GM19463 (cell line): ENCODE results near the gene DNAI1.

ENCODE experiments used
- ATAC-seq: cut with Tn5 transposase; IDR thresholded peaks from one replicate; pipeline ENCODE4 v1.9.1; 2021; ENCODE audit warnings: mild to moderate bottlenecking, moderate library complexity; ENCODE audit not compliant: unreplicated experiment

The DNAI1 gene

GRCh38 chr9:34557426-34558321 is 99.1 kb downstream of the DNAI1 start:
- no peak for ATAC-seq

GRCh38 chr9:34558364-34558763 is 99.8 kb downstream of the DNAI1 start:
- ATAC-seq = no peak

GRCh38 chr9:34558919-34559623 is 100.5 kb downstream of the DNAI1 start:
- no peak for ATAC-seq

- ATAC-seq = no peak
These were observed 101.2 kb downstream of the DNAI1 start for GRCh38 chr9:34559624-34560455.

GRCh38 chr9:34560599-34561214 is 102.1 kb downstream of the DNAI1 start:
- ATAC-seq = no peak

- ATAC-seq = no peak
These were observed 103.6 kb downstream of the DNAI1 start for GRCh38 chr9:34562135-34562745.

GRCh38 chr9:34563262-34563661 is 104.7 kb downstream of the DNAI1 start:
- ATAC-seq = no peak

- no peak for ATAC-seq
These were observed 106.0 kb downstream of the DNAI1 start for GRCh38 chr9:34564617-34565016.

- no peak for ATAC-seq
These were observed 107.3 kb downstream of the DNAI1 start for GRCh38 chr9:34565856-34566255.

GRCh38 chr9:34566322-34566721 is 107.7 kb downstream of the DNAI1 start:
- ATAC-seq = no peak

- no peak for ATAC-seq
These were observed 108.4 kb downstream of the DNAI1 start for GRCh38 chr9:34566972-34567371.

- no peak for ATAC-seq
These were observed 109.5 kb downstream of the DNAI1 start for GRCh38 chr9:34568133-34568532.

GRCh38 chr9:34568774-34569173 is 110.2 kb downstream of the DNAI1 start:
- no peak for ATAC-seq

- no peak for ATAC-seq
These were observed 111.8 kb downstream of the DNAI1 start for GRCh38 chr9:34570376-34570775.
